Breast epithelium (tissue), 3 donors: ENCODE measurements around the gene PPP1CC.

Experiments used
- POLR2A ChIP-seq: fragments of 450-650 bp; IDR thresholded peaks from one replicate; pipeline ENCODE4 v1.6.1; 2016; ENCODE audit warnings: antibody characterized with exemption, mild to moderate bottlenecking, moderate library complexity
- POLR2AphosphoS5 ChIP-seq, 3 donors: sonication (generic); formaldehyde crosslinking; IDR thresholded peaks; one replicate each; pipeline ENCODE4 v1.6.1; 2017; ENCODE audit warnings: antibody characterized with exemption in 3 of 3

- TF ChIP-seq POLR2A (no peak), POLR2AphosphoS5 (IDR thresholded peaks at IDR 0.05) (no peak)
These were observed 40.6 kb downstream of the PPP1CC start for GRCh38 chr12:110702081-110702480.
